CD14-positive monocyte (primary cell): Measurements from ENCODE around the gene TUT1. TPM values are rescaled to one million over a fixed set of nuclear protein-coding genes. Genes with fewer than 3 reads are reported as not detected.

Experiments used
- DNase-seq, 3 donors: peaks; one replicate each; pipeline ENCODE4 v3.0.0-alpha.2; 2011 to 2022
- H2AFZ ChIP-seq: 2 replicates; pipeline ENCODE4 v1.6.0; 2012; ENCODE audit warnings: mild to moderate bottlenecking, low read depth, low read length, inconsistent platforms; ENCODE audit not compliant: insufficient read depth, poor library complexity, severe bottlenecking
- H3K27ac ChIP-seq, 2 donors: 1 replicate in 1 of 2; 2 replicates in 1 of 2; pipeline ENCODE4 v1.5.1; 2012 to 2013; ENCODE audit warnings: low read length in 2 of 2, control low read depth in 1 of 2, inconsistent platforms in 1 of 2, low read depth in 1 of 2, mild to moderate bottlenecking in 1 of 2
- H3K27me3 ChIP-seq, 2 donors: one replicate each; pipeline versions ENCODE4 v1.6.0 to v1.6.1; 2011 to 2013; ENCODE audit warnings: low read length in 2 of 2; ENCODE audit not compliant: control insufficient read depth in 2 of 2, insufficient read depth in 2 of 2
- H3K36me3 ChIP-seq, 2 donors: replicated peaks in 1 of 2; 1 replicate in 1 of 2; 2 replicates in 1 of 2; pipeline versions ENCODE4 v1.5.1 to v1.6.1; 2012 to 2013; ENCODE audit warnings: low read length in 2 of 2, control low read depth in 1 of 2, inconsistent platforms in 1 of 2, mild to moderate bottlenecking in 1 of 2; ENCODE audit not compliant: insufficient read depth in 2 of 2, control insufficient read depth in 1 of 2
- H3K4me1 ChIP-seq, 2 donors: 1 replicate in 1 of 2; 2 replicates in 1 of 2; pipeline versions ENCODE4 v1.5.1 to v1.6.1; 2012 to 2013; ENCODE audit warnings: low read length in 2 of 2, control low read depth in 1 of 2, inconsistent platforms in 1 of 2, mild to moderate bottlenecking in 1 of 2, moderate library complexity in 1 of 2; ENCODE audit not compliant: insufficient read depth in 2 of 2, control insufficient read depth in 1 of 2
- H3K4me2 ChIP-seq: replicated peaks from 2 replicates; pipeline ENCODE3; 2012; ENCODE audit warnings: low read length, moderate library complexity, mild to moderate bottlenecking; ENCODE audit not compliant: poor library complexity, severe bottlenecking; ENCODE audit errors: extremely low read depth
- H3K4me3 ChIP-seq, 3 experiments: fragments of 200-600 bp in 1 of 3; sonication (generic) in 1 of 3; replicated peaks in 1 of 3; 1 replicate in 2 of 3; 2 replicates in 1 of 3; pipeline ENCODE4 v1.5.1; 2011 to 2013; ENCODE audit warnings: low read length in 3 of 3, mild to moderate bottlenecking in 3 of 3, control low read depth in 2 of 3, low read depth in 2 of 3, inconsistent platforms in 1 of 3, moderate library complexity in 1 of 3
- H3K79me2 ChIP-seq: 2 replicates; pipeline ENCODE4 v1.6.0; 2012; ENCODE audit warnings: mild to moderate bottlenecking, control low read depth, inconsistent platforms, low read length, moderate library complexity; ENCODE audit not compliant: insufficient read depth
- H3K9ac ChIP-seq: 2 replicates; pipeline ENCODE4 v1.6.0; 2017; ENCODE audit warnings: low read length, mild to moderate bottlenecking; ENCODE audit not compliant: insufficient read depth, poor library complexity, severe bottlenecking
- H3K9me3 ChIP-seq, 2 donors: replicated peaks in 1 of 2; 1 replicate in 1 of 2; 2 replicates in 1 of 2; pipeline versions ENCODE4 v1.5.1 to v1.6.1; 2012 to 2013; ENCODE audit warnings: low read length in 2 of 2, control low read depth in 1 of 2; ENCODE audit not compliant: control insufficient read depth in 1 of 2, insufficient read depth in 1 of 2
- H4K20me1 ChIP-seq: 2 replicates; pipeline ENCODE4 v1.6.0; 2012; ENCODE audit warnings: mild to moderate bottlenecking, low read length, control low read depth, moderate library complexity; ENCODE audit not compliant: insufficient read depth
- H3K27ac Mint-ChIP-seq, 7 donors: one replicate each; pipeline ENCODE4 v1.8.0; 2020; ENCODE audit warnings: mild to moderate bottlenecking in 7 of 7, mixed read lengths in 7 of 7, moderate library complexity in 6 of 7, inconsistent platforms in 2 of 7
- H3K27me3 Mint-ChIP-seq, 3 donors: one replicate each; pipeline ENCODE4 v1.8.0; 2021 to 2022; ENCODE audit warnings: low read depth in 3 of 3, mild to moderate bottlenecking in 3 of 3, mixed read lengths in 3 of 3, moderate library complexity in 3 of 3, inconsistent platforms in 1 of 3
- H3K36me3 Mint-ChIP-seq, 2 donors: one replicate each; pipeline ENCODE4 v1.8.0; 2020; ENCODE audit warnings: mixed read lengths in 2 of 2, inconsistent platforms in 1 of 2, mild to moderate bottlenecking in 1 of 2
- H3K4me1 Mint-ChIP-seq: one replicate; pipeline ENCODE4 v1.8.0; 2020; ENCODE audit warnings: mild to moderate bottlenecking, mixed read lengths
- H3K4me3 Mint-ChIP-seq, 2 donors: one replicate each; pipeline ENCODE4 v1.8.0; 2020; ENCODE audit warnings: mild to moderate bottlenecking in 2 of 2, mixed read lengths in 2 of 2, moderate library complexity in 1 of 2
- H3K9me3 Mint-ChIP-seq, 7 donors: one replicate each; pipeline ENCODE4 v1.8.0; 2020 to 2022; ENCODE audit warnings: mixed read lengths in 7 of 7, mild to moderate bottlenecking in 6 of 7, moderate library complexity in 6 of 7, inconsistent platforms in 2 of 7
- CTCF ChIP-seq: fragments of 200-600 bp; IDR thresholded peaks from one replicate; pipeline ENCODE4 v1.8.0; 2022; ENCODE audit warnings: antibody characterized with exemption, mild to moderate bottlenecking
- WGBS: methylation state at CpG from one replicate; pipeline ENCODE4 v1.1.5; 2013; ENCODE audit warnings: missing lambda C conversion rate; ENCODE audit not compliant: insufficient coverage; 5-methylcytosine and 5-hydroxymethylcytosine counted together
- intact Hi-C, 2 donors: fragments of 100-400 bp; cut with micrococcal nuclease; formaldehyde crosslinking; loops; one replicate each; pipeline versions ENCODE4 v1.15.0 to v1.15.1; 2023
- polyA plus RNA-seq, 3 donors: library from polyadenylated mRNA; depleted of rRNA in 1 of 3; unstranded in 2 of 3; stranded (reverse) in 1 of 3; fragments of 300-500 nt in 2 of 3; fragments of >200 nt in 1 of 3; fragmentation: Illumina TruSeq in 2 of 3; gene quantifications; 1 replicate in 2 of 3; 2 replicates in 1 of 3; pipeline ENCODE4 v1.2.3, GENCODE V29; 2012 to 2021

Gene TUT1
- polyA plus RNA-seq, 3 donors: 1.8 to 16.3 (median 2.1) TPM

GRCh38 chr11:62604460-62605120 is 13.3 kb upstream of the TUT1 start:
- no peak for DNase-seq
- Mint-ChIP-seq H3K9me3 (no peaks in the 10 kb centered on the region), H3K4me3 (no peak overlapping the region), H3K27ac (no peak overlapping the region), H3K36me3 (peaks cover 60 to 62% of the 10 kb centered on the region in 2 donors), H3K4me1 (peaks cover 50% of the 10 kb centered on the region), H3K27me3 (peaks cover 0 to 2% (median 0%) of the 10 kb centered on the region in 3 donors)
- intact Hi-C loops: loop anchor here in 1 of 2 donors (5.0 kb wide), 1 partner anchor 43 kb away; the partner anchor contains the start of gene GANAB
- peaks cover 20% of the 10 kb centered on the region for H3K79me2 ChIP-seq
- 100% methylated on average over 3 of the region's 13 CpGs for WGBS
- H3K4me1 ChIP-seq: peaks cover 41 to 46% of the 10 kb centered on the region in 2 donors
- peaks cover 26 to 55% of the 10 kb centered on the region in 2 donors for H3K36me3 ChIP-seq
- TF ChIP-seq CTCF: no peak
- no peak overlapping the region for H3K27ac ChIP-seq
- no peak overlapping the region for H2AFZ ChIP-seq
- H3K9ac ChIP-seq: no peak overlapping the region
- H3K4me2 ChIP-seq: no peak overlapping the region
- peaks cover 10% of the 10 kb centered on the region for H4K20me1 ChIP-seq
- no peak overlapping the region for H3K4me3 ChIP-seq
- H3K27me3 ChIP-seq: no peaks in the 10 kb centered on the region
- H3K9me3 ChIP-seq: no peaks in the 10 kb centered on the region

- no peaks in the 10 kb centered on the region for H3K9me3 Mint-ChIP-seq
- Histone ChIP-seq H4K20me1 (peaks cover 16% of the 10 kb centered on the region), H2AFZ (no peak overlapping the region), H3K27ac (no peak overlapping the region), H3K79me2 (peaks cover 27% of the 10 kb centered on the region), H3K36me3 (peaks cover 26 to 47% of the 10 kb centered on the region in 2 donors), H3K4me2 (no peak overlapping the region), H3K4me1 (peaks cover 48 to 53% of the 10 kb centered on the region in 2 donors), H3K27me3 (no peaks in the 10 kb centered on the region), H3K9ac (no peak overlapping the region), H3K9me3 (no peaks in the 10 kb centered on the region), H3K4me3 (no peak overlapping the region)
- H3K27ac Mint-ChIP-seq: peak overlapping the region in 1 of 7 donors; percentile 20
- no peak overlapping the region for H3K4me3 Mint-ChIP-seq
- WGBS: 89% methylated on average over 3 of the region's 8 CpGs
- no peak for DNase-seq
- H3K36me3 Mint-ChIP-seq: peaks cover 55 to 59% of the 10 kb centered on the region in 2 donors
- no peak for TF ChIP-seq CTCF
- intact Hi-C loops: loop anchor here in 1 of 2 donors (5.0 kb wide), 1 partner anchor 43 kb away; the partner anchor contains the start of gene GANAB
- H3K4me1 Mint-ChIP-seq: peaks cover 54% of the 10 kb centered on the region
- H3K27me3 Mint-ChIP-seq: peaks cover 0 to 1% (median 0%) of the 10 kb centered on the region in 3 donors
These were observed 12.5 kb upstream of the TUT1 start for GRCh38 chr11:62603776-62604299.
